Lower leg skin (tissue), 4 donors: ENCODE data around the gene MPZL1. TPM values are rescaled to one million over a fixed set of nuclear protein-coding genes. Genes with fewer than 3 reads are reported as not detected.
A peak's percentile ranks its signal among the peaks of the same experiment; 100 is the strongest.

Source experiments
- DNase-seq, 2 donors: peaks; one replicate each; pipeline ENCODE4 v3.0.0-alpha.2; 2019; ENCODE audit warnings: low spot score in 2 of 2
- H3K4me3 ChIP-seq: fragments of 200-600 bp; sonication (generic); 2 replicates; pipeline ENCODE4 v1.5.1; 2017; ENCODE audit warnings: mild to moderate bottlenecking, low read depth; ENCODE audit not compliant: poor library complexity, severe bottlenecking
- CTCF ChIP-seq, 3 donors: fragments of 450-650 bp; IDR thresholded peaks; one replicate each; pipeline ENCODE4 v1.5.1; 2016; ENCODE audit warnings: antibody characterized with exemption in 3 of 3, mild to moderate bottlenecking in 3 of 3, moderate library complexity in 2 of 3
- POLR2A ChIP-seq, 2 donors: fragments of 450-650 bp; IDR thresholded peaks; one replicate each; pipeline ENCODE4 v1.6.1; 2016 to 2017; ENCODE audit warnings: antibody characterized with exemption in 2 of 2, mild to moderate bottlenecking in 1 of 2, moderate library complexity in 1 of 2
- WGBS, 2 donors: methylation state at CpG; one replicate each; pipeline ENCODE4 v1.1.5; 2018; 5-methylcytosine and 5-hydroxymethylcytosine counted together
- intact Hi-C: fragments of 100-400 bp; cut with DNase I; formaldehyde crosslinking; loops from one replicate; pipeline ENCODE4 v1.15.0; 2023; ENCODE audit warnings: low total_unique reads
- total RNA-seq, 4 donors: library from RNA; depleted of rRNA; stranded (reverse); fragments of >200 nt; gene quantifications; one replicate each; pipeline ENCODE4 v1.1.0, GENCODE V29; 2016

MPZL1 gene
- total RNA-seq, 4 donors from 2014 or later = 24.9 to 54.6 (median 30.9) TPM

- intact Hi-C loops = no loop called here
- DNase-seq = peak in 1 of 2 donors; percentile 52
- WGBS, 2 donors = 57 to 62% methylated on average over 3 of the region's 3 CpGs
- TF ChIP-seq CTCF (IDR thresholded peaks at IDR 0.05) = no peak
- TF ChIP-seq POLR2A (IDR thresholded peaks at IDR 0.05) = no peak
- no peak overlapping the region for H3K4me3 ChIP-seq
Observed at GRCh38 chr1:167681024-167681423, 40.8 kb upstream of the MPZL1 start.

- DNase-seq = peak in 1 of 2 donors; percentile 52
Observed at GRCh38 chr1:167681451-167682098, 40.2 kb upstream of the MPZL1 start.

GRCh38 chr1:167683226-167683625 lies 38.6 kb upstream of the MPZL1 start:
- DNase-seq = no peak
- TF ChIP-seq CTCF (IDR thresholded peaks at IDR 0.05) = no peak
- no peak for TF ChIP-seq POLR2A (IDR thresholded peaks at IDR 0.05)
- WGBS, 2 donors = 75 to 78% methylated on average over 6 of the region's 6 CpGs
- H3K4me3 ChIP-seq = no peak overlapping the region
- intact Hi-C loops = no loop called here

More at GRCh38 chr1:167681451-167682098, 40.2 kb upstream of the MPZL1 start:
- intact Hi-C loops = no loop called here
- 16 to 24% methylated on average over 5 of the region's 5 CpGs for WGBS, 2 donors
- H3K4me3 ChIP-seq = no peak overlapping the region
- no peak for TF ChIP-seq POLR2A (IDR thresholded peaks at IDR 0.05)
- TF ChIP-seq CTCF (IDR thresholded peaks at IDR 0.05) = no peak

- intact Hi-C loops = no loop called here
- TF ChIP-seq CTCF (IDR thresholded peaks at IDR 0.05) = no peak
- TF ChIP-seq POLR2A (IDR thresholded peaks at IDR 0.05) = no peak
- WGBS, 2 donors = 68 to 83% methylated on average over 15 of the region's 15 CpGs
- DNase-seq = no peak
- H3K4me3 ChIP-seq = no peak overlapping the region
Observed at GRCh38 chr1:167683641-167684502, 37.9 kb upstream of the MPZL1 start.

- intact Hi-C loops = loop anchor here (2.0 kb wide), 1 partner anchor 85 kb away; no protein-coding TSS in a partner anchor
- TF ChIP-seq CTCF (IDR thresholded peaks at IDR 0.05) (no peak), POLR2A (IDR thresholded peaks at IDR 0.05) (no peak)
- WGBS, 2 donors = 53 to 64% methylated on average over 5 of the region's 5 CpGs
- H3K4me3 ChIP-seq = no peak overlapping the region
- DNase-seq = no peak
Observed at GRCh38 chr1:167685844-167686243, 35.9 kb upstream of the MPZL1 start.
